HepG2 (cell line): ENCODE data around the gene LDLRAD4. TPM values are rescaled to one million over a fixed set of nuclear protein-coding genes. Genes with fewer than 3 reads are reported as not detected.

Experiments
- ATAC-seq: fragments of 200-7000 bp; cut with Tn5 transposase; 3 replicates; pipeline ENCODE4 v1.9.1; 2020; ENCODE audit warnings: mild to moderate bottlenecking, moderate library complexity
- BruUV-seq: library from RNA; stranded (reverse); fragments of 400-500 nt; replicated peaks from 2 replicates; lab custom pipeline; 2021; lab: Mats Ljungman, UMichigan
- CTCF ChIA-PET: fragments of 300-600 bp; formaldehyde crosslinking; extraction: SDS; loops from one replicate; lab custom pipeline; 2021; ENCODE audit warnings: low total read pairs, inconsistent platforms, low intra/inter-chr PET ratio; lab: Yijun Ruan, JAX
- POLR2A ChIA-PET: fragments of 350-600 bp; sonication (Branson Sonifier 250); formaldehyde crosslinking; loops from one replicate; lab custom pipeline; 2020; ENCODE audit warnings: antibody characterized with exemption, inconsistent platforms; lab: Yijun Ruan, JAX
- DNase-seq: peaks from one replicate; pipeline ENCODE4 v3.0.0-alpha.2; 2015; ENCODE audit warnings: low spot score
- FAIRE-seq: peaks from 3 replicates; lab custom pipeline; 2011; peaks lifted over from hg19 to GRCh38; lab: Jason Lieb, UNC
- H2AFZ ChIP-seq: one replicate; pipeline ENCODE4 v1.6.1; 2011; ENCODE audit warnings: low read length, inconsistent platforms
- H3K27ac ChIP-seq: fragments of 300-600 bp; 3 replicates; pipeline ENCODE4 v1.8.0; 2011; ENCODE audit warnings: mixed run types, mild to moderate bottlenecking, mixed read lengths, low read length, inconsistent platforms; ENCODE audit not compliant: insufficient read depth; ENCODE audit errors: extremely low read length
- H3K27me3 ChIP-seq, 2 experiments: fragments of 200-600 bp in 1 of 2; 2 replicates in 1 of 2; 3 replicates in 1 of 2; pipeline versions ENCODE4 v1.6.0 to v1.8.0; 2011; ENCODE audit warnings: low read length in 2 of 2, mild to moderate bottlenecking in 2 of 2, moderate library complexity in 2 of 2, inconsistent platforms in 1 of 2; ENCODE audit not compliant: insufficient read depth in 2 of 2, control insufficient read depth in 1 of 2
- H3K36me3 ChIP-seq, 2 experiments: fragments of 200-600 bp in 1 of 2; replicated peaks in 1 of 2; 2 replicates in 1 of 2; 3 replicates in 1 of 2; pipeline versions ENCODE4 v1.5.1 to v1.8.0; 2011; ENCODE audit warnings: low read length in 2 of 2, inconsistent platforms in 1 of 2; ENCODE audit not compliant: insufficient read depth in 2 of 2, control insufficient read depth in 1 of 2
- H3K4me1 ChIP-seq: 2 replicates; pipeline ENCODE4 v1.5.1; 2012; ENCODE audit warnings: low read length, inconsistent platforms; ENCODE audit not compliant: insufficient read depth
- H3K4me2 ChIP-seq: 2 replicates; pipeline ENCODE4 v1.6.0; 2011; ENCODE audit warnings: low read depth, low read length, inconsistent platforms
- H3K4me3 ChIP-seq, 3 experiments: fragments of 200-600 bp in 1 of 3; sonication (generic), shearing (Covaris generic) in 1 of 3; replicated peaks in 1 of 3; 2 replicates each; pipeline ENCODE4 v1.5.1; 2011 to 2016; ENCODE audit warnings: low read length in 3 of 3, inconsistent platforms in 2 of 3, low read depth in 2 of 3, mild to moderate bottlenecking in 2 of 3, control low read depth in 1 of 3, mixed read lengths in 1 of 3; ENCODE audit not compliant: insufficient read depth in 1 of 3
- H3K79me2 ChIP-seq: one replicate; pipeline ENCODE4 v1.6.1; 2011; ENCODE audit warnings: low read length, inconsistent platforms; ENCODE audit not compliant: insufficient read depth
- H3K9ac ChIP-seq: 2 replicates; pipeline ENCODE4 v1.6.0; 2011; ENCODE audit warnings: mild to moderate bottlenecking, low read depth, low read length, inconsistent platforms; ENCODE audit not compliant: insufficient read depth
- H3K9me3 ChIP-seq: 2 replicates; pipeline ENCODE4 v1.5.1; 2012; ENCODE audit warnings: mild to moderate bottlenecking, low read length
- H4K20me1 ChIP-seq: 2 replicates; pipeline ENCODE4 v1.6.0; 2011; ENCODE audit warnings: inconsistent platforms, mild to moderate bottlenecking, low read length, moderate library complexity; ENCODE audit not compliant: insufficient read depth
- AKAP8 ChIP-seq: sonication (generic); formaldehyde crosslinking; IDR thresholded peaks from 2 replicates; pipeline ENCODE4 v1.5.1; 2020; ENCODE audit warnings: mild to moderate bottlenecking, missing genetic modification reagents
- KAT8 ChIP-seq: IDR thresholded peaks from 2 replicates; pipeline ENCODE4 v1.6.1; 2016; ENCODE audit warnings: missing genetic modification reagents, missing compliant biosample characterization
- NFYC ChIP-seq: IDR thresholded peaks from 2 replicates; pipeline ENCODE4 v1.6.1; 2016; ENCODE audit warnings: missing genetic modification reagents, missing compliant biosample characterization
- ZNF12 ChIP-seq: sonication (generic); formaldehyde crosslinking; IDR thresholded peaks from 2 replicates; pipeline ENCODE4 v1.5.0; 2020; ENCODE audit warnings: missing genetic modification reagents
- ZNF142 ChIP-seq: sonication (generic); formaldehyde crosslinking; IDR thresholded peaks from 2 replicates; pipeline ENCODE4 v1.4.0; 2020; ENCODE audit warnings: missing genetic modification reagents
- ZNF253 ChIP-seq: sonication (generic); formaldehyde crosslinking; IDR thresholded peaks from 2 replicates; pipeline ENCODE4 v1.8.0; 2022; ENCODE audit warnings: mild to moderate bottlenecking, missing genetic modification reagents, borderline replicate concordance
- ZNF264 ChIP-seq: sonication (generic); formaldehyde crosslinking; IDR thresholded peaks from 2 replicates; pipeline ENCODE4 v1.4.0; 2020; ENCODE audit warnings: missing genetic modification reagents
- ZNF562 ChIP-seq: sonication (generic); formaldehyde crosslinking; IDR thresholded peaks from 2 replicates; pipeline ENCODE4 v1.8.0; 2022; ENCODE audit warnings: missing genetic modification reagents, borderline replicate concordance
- ZNF770 ChIP-seq: sonication (generic); formaldehyde crosslinking; IDR thresholded peaks from 2 replicates; pipeline ENCODE4 v1.5.0; 2020; ENCODE audit warnings: mild to moderate bottlenecking, missing genetic modification reagents
- WGBS: methylation state at CpG from one replicate; pipeline ENCODE4 v1.1.6; 2017; ENCODE audit warnings: low lambda C conversion rate; 5-methylcytosine and 5-hydroxymethylcytosine counted together
- in situ Hi-C: cut with HindIII; loops from 2 replicates; pipeline ENCODE4 v1.10.0; 2017; ENCODE audit warnings: low pct_unique_long_range_greater_than_20kb; ENCODE audit not compliant: extremely low pct_ligation_motif_present
- intact Hi-C: fragments of 100-400 bp; cut with micrococcal nuclease; formaldehyde crosslinking; loops from one replicate; pipeline ENCODE4 v1.10.0; 2022; ENCODE audit not compliant: unreplicated experiment
- polyA plus RNA-seq, 8 experiments: library from polyadenylated mRNA; depleted of rRNA in 3 of 8; stranded (reverse) in 7 of 8; unstranded in 1 of 8; fragments of >200 nt; fragmentation: Illumina TruSeq in 4 of 8; extraction: Trizol in 4 of 8; gene quantifications; 2 replicates each; pipeline versions ENCODE4 v1.2.1 to v1.2.3, GENCODE V29; 2011 to 2016; ENCODE audit warnings: low read depth in 4 of 8, missing spikeins in 1 of 8, mixed read lengths in 1 of 8; ENCODE audit not compliant: insufficient read depth in 1 of 8
- total RNA-seq, 5 experiments: library from RNA; depleted of rRNA; stranded (reverse); fragments of >200 nt; fragmentation: Illumina TruSeq; extraction: Trizol; gene quantifications; 2 replicates each; pipeline ENCODE4 v1.2.3, GENCODE V29; 2016; ENCODE audit warnings: low read depth in 1 of 5
- TF ChIP-seq, protein P1 (sequence below): sonication (generic); formaldehyde crosslinking; IDR thresholded peaks from 2 replicates; pipeline ENCODE4 v1.4.0; 2020; ENCODE audit warnings: missing genetic modification reagents
- TF ChIP-seq, protein P2 (sequence below): IDR thresholded peaks from 2 replicates; pipeline ENCODE4 v1.6.1; 2012; ENCODE audit warnings: low read depth, low read length, improper control_type of control experiment

Gene LDLRAD4
- total and polyA plus RNA-seq, 2 of the 13 experiments (the other 11 are each of a cell fraction or from before 2014, with no cell fraction given) = 13.6 to 20.9 TPM

DNA sequence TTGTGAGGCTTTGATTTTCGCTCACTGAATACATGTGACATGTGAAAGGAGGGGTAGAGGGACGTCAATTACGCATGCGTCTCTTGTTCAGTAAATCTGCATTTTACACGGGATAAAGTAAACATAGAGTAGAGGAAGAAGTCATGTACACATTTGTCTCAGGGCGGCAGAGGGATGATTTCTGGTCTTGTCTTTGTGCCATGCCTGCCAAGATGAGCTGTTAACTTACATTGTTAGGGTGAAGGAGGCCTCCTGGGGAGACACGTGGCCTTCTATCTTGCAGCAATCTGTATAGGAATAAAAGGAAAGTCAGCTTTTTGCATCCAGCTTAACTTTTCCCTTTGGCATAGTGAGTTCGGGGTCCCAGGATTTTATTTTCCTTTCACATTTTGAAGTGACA, 106.3 kb downstream of the LDLRAD4 start:
- Histone ChIP-seq H3K27me3 (no peaks in the 10 kb centered on the region), H3K36me3 (no peaks in the 10 kb centered on the region), H3K4me2 (no peak overlapping the region), H3K9ac (no peak overlapping the region), H3K9me3 (no peaks in the 10 kb centered on the region), H3K4me1 (no peaks in the 10 kb centered on the region), H3K27ac (no peak overlapping the region), H2AFZ (no peak overlapping the region), H4K20me1 (no peaks in the 10 kb centered on the region), H3K79me2 (no peaks in the 10 kb centered on the region), H3K4me3 (no peak overlapping the region)
- TF ChIP-seq AKAP8 (CRISPR knock-in tag) = no peak
- no peak for TF ChIP-seq ZNF562 (CRISPR knock-in tag)
- TF ChIP-seq KAT8 (CRISPR knock-in tag) = no peak
- no peak for TF ChIP-seq ZNF253 (CRISPR knock-in tag)
- no peak for TF ChIP-seq ZNF264 (CRISPR knock-in tag)
- no peak for TF ChIP-seq ZNF142 (CRISPR knock-in tag)
- no peak for TF ChIP-seq NFYC (CRISPR knock-in tag)
- TF ChIP-seq, protein P1, sequence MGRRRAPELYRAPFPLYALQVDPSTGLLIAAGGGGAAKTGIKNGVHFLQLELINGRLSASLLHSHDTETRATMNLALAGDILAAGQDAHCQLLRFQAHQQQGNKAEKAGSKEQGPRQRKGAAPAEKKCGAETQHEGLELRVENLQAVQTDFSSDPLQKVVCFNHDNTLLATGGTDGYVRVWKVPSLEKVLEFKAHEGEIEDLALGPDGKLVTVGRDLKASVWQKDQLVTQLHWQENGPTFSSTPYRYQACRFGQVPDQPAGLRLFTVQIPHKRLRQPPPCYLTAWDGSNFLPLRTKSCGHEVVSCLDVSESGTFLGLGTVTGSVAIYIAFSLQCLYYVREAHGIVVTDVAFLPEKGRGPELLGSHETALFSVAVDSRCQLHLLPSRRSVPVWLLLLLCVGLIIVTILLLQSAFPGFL (CRISPR knock-in tag) = no peak
- TF ChIP-seq, protein P2, sequence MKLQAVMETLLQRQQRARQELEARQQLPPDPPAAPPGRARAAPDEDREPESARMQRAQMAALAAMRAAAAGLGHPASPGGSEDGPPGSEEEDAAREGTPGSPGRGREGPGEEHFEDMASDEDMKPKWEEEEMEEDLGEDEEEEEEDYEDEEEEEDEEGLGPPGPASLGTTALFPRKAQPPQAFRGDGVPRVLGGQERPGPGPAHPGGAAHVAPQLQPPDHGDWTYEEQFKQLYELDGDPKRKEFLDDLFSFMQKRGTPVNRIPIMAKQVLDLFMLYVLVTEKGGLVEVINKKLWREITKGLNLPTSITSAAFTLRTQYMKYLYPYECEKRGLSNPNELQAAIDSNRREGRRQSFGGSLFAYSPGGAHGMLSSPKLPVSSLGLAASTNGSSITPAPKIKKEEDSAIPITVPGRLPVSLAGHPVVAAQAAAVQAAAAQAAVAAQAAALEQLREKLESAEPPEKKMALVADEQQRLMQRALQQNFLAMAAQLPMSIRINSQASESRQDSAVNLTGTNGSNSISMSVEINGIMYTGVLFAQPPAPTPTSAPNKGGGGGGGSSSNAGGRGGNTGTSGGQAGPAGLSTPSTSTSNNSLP = no peak
- no peak for TF ChIP-seq ZNF770 (CRISPR knock-in tag)
- no peak for TF ChIP-seq ZNF12 (CRISPR knock-in tag)
- ChIA-PET POLR2A (no interaction called here), CTCF (no interaction called here)
- no peak for DNase-seq
- in situ Hi-C loops = no loop called here
- WGBS = 90% methylated on average over 8 of the region's 8 CpGs
- intact Hi-C loops = no loop called here
- FAIRE-seq = no peak
- no peak for ATAC-seq
- BruUV-seq = no TSS peak
